ENCODE data around the gene AQP7.
"Not testable (repeated sequence)": the region's sequence is repeated elsewhere in the genome, so short reads cannot be mapped to it uniquely, and the experiment has no call there.

DNA sequence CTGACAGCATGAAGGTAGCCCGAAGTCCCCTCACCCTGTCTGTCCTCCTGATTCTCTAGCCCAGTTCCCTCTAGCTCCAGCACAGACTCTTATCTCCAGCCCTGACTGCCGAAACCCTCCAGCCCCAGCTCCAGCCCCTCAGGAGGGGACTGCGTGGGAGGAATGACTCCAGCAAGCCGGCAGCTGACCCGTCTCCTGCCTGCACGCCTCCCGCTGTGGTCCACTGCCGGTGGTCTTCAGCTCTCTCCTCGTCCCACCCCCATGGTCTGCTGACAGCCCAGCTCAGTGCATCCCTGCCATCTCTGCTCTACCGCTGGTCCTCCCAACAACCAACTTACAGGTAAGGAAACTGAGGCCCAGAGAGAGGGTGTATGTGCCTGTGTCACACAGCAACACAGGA, 559 bp downstream of the AQP7 start:
- TF ChIP-seq, protein P1, sequence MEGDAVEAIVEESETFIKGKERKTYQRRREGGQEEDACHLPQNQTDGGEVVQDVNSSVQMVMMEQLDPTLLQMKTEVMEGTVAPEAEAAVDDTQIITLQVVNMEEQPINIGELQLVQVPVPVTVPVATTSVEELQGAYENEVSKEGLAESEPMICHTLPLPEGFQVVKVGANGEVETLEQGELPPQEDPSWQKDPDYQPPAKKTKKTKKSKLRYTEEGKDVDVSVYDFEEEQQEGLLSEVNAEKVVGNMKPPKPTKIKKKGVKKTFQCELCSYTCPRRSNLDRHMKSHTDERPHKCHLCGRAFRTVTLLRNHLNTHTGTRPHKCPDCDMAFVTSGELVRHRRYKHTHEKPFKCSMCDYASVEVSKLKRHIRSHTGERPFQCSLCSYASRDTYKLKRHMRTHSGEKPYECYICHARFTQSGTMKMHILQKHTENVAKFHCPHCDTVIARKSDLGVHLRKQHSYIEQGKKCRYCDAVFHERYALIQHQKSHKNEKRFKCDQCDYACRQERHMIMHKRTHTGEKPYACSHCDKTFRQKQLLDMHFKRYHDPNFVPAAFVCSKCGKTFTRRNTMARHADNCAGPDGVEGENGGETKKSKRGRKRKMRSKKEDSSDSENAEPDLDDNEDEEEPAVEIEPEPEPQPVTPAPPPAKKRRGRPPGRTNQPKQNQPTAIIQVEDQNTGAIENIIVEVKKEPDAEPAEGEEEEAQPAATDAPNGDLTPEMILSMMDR (IDR thresholded peaks at IDR 0.05; ENCODE audit: low read length): not testable (repeated sequence)
- not testable (repeated sequence) for TF ChIP-seq EZH2 (optimal IDR thresholded peaks at IDR 0.05; ENCODE audit: low read depth, low read length); EZH2phosphoT487 (IDR thresholded peaks at IDR 0.05; ENCODE audit: low read length)
